DND-41 (cell line): ENCODE results near the gene EPB41L3.

Source experiments
- ATAC-seq: fragments of 200-7000 bp; cut with Tn5 transposase; 3 replicates; pipeline ENCODE4 v1.9.1; 2021; ENCODE audit warnings: low read depth; ENCODE audit not compliant: insufficient read depth
- DNase-seq: peaks from one replicate; pipeline ENCODE4 v3.0.0-alpha.2; 2020
- H2AFZ ChIP-seq: 2 replicates; pipeline ENCODE4 v1.6.0; 2012; ENCODE audit warnings: low read depth, low read length
- H3K27ac ChIP-seq: 2 replicates; pipeline ENCODE4 v1.5.1; 2012; ENCODE audit warnings: low read length, inconsistent platforms
- H3K27me3 ChIP-seq: fragments of 200-600 bp; sonication (generic); 2 replicates; pipeline ENCODE4 v1.6.0; 2012; ENCODE audit warnings: low read length, mild to moderate bottlenecking, inconsistent platforms; ENCODE audit not compliant: insufficient read depth, poor library complexity
- H3K36me3 ChIP-seq: 2 replicates; pipeline ENCODE4 v1.5.1; 2012; ENCODE audit warnings: low read length, inconsistent platforms; ENCODE audit not compliant: insufficient read depth
- H3K4me1 ChIP-seq: 2 replicates; pipeline ENCODE4 v1.5.1; 2012; ENCODE audit warnings: mild to moderate bottlenecking, low read length; ENCODE audit not compliant: insufficient read depth
- H3K4me2 ChIP-seq: 2 replicates; pipeline ENCODE4 v1.6.0; 2012; ENCODE audit warnings: mild to moderate bottlenecking, moderate library complexity, low read length, inconsistent platforms; ENCODE audit not compliant: insufficient read depth
- H3K4me3 ChIP-seq, 2 experiments: fragments of 200-600 bp in 1 of 2; shearing (Covaris generic) in 1 of 2; 2 replicates each; pipeline ENCODE4 v1.5.1; 2012 to 2016; ENCODE audit warnings: inconsistent platforms in 2 of 2, low read length in 2 of 2, mild to moderate bottlenecking in 2 of 2, low read depth in 1 of 2, moderate library complexity in 1 of 2
- H3K79me2 ChIP-seq: 2 replicates; pipeline ENCODE4 v1.6.0; 2012; ENCODE audit warnings: low read length, inconsistent platforms; ENCODE audit not compliant: insufficient read depth
- H3K9ac ChIP-seq: 2 replicates; pipeline ENCODE4 v1.6.0; 2012; ENCODE audit warnings: low read depth, mild to moderate bottlenecking, inconsistent platforms, low read length, moderate library complexity
- H3K9me3 ChIP-seq: 2 replicates; pipeline ENCODE4 v1.5.1; 2012; ENCODE audit warnings: low read length, moderate library complexity, mild to moderate bottlenecking, inconsistent platforms; ENCODE audit not compliant: insufficient read depth, severe bottlenecking
- H4K20me1 ChIP-seq: 2 replicates; pipeline ENCODE4 v1.6.0; 2012; ENCODE audit warnings: low read length; ENCODE audit not compliant: insufficient read depth
- EZH2 ChIP-seq: IDR thresholded peaks from 3 replicates; pipeline ENCODE4 v1.6.1; 2012; ENCODE audit warnings: borderline replicate concordance, low read depth, mild to moderate bottlenecking, moderate library complexity, low read length, inconsistent platforms; ENCODE audit not compliant: severe bottlenecking
- TF ChIP-seq, protein P1 (sequence below): IDR thresholded peaks from 2 replicates; pipeline ENCODE4 v1.5.1; 2012; ENCODE audit warnings: borderline replicate concordance, low read length, moderate library complexity, mild to moderate bottlenecking; ENCODE audit not compliant: poor library complexity, severe bottlenecking; ENCODE audit errors: extremely low read depth

Gene EPB41L3

DNA sequence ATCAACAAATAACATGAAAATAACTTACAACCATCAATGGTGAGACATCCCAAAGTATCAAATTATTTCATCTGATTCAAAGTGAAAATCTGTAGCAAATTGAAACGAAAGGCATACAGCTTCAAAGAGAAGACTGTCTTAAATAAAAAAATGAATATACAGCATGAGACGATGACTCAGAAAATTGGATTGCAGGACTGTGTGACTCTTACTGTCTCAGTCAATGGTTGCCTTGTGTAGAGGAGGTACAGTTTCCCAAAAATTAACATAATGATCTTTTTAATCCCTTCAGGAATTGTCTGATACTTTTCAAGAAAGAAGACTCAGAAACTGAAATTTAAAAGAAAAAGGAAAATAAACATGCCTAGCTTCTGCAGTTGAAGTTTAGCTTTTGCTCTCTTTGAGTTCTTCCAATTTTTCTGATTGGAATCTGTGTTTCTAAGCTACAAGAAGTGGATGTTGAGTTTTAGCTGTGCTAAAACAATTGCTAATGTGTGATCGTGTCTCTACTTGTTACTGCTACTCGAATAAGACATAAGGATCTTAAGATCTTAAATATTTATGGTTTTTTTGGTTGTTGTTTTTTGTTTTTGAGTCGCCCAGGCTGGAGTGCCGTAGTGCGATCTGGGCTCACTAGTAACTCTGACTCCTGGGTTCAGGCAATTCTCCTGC, 41.1 kb upstream of the EPB41L3 start:
- ATAC-seq = no peak
- no peak overlapping the region for H3K4me2 ChIP-seq
- no peaks in the 10 kb centered on the region for H3K36me3 ChIP-seq
- no peaks in the 10 kb centered on the region for H3K27me3 ChIP-seq
- no peak overlapping the region for H3K27ac ChIP-seq
- H3K4me1 ChIP-seq = no peaks in the 10 kb centered on the region
- no peak overlapping the region for H3K4me3 ChIP-seq
- H2AFZ ChIP-seq = no peak overlapping the region
- no peaks in the 10 kb centered on the region for H4K20me1 ChIP-seq
- no peak for DNase-seq
- H3K79me2 ChIP-seq = no peaks in the 10 kb centered on the region
- no peak overlapping the region for H3K9ac ChIP-seq
- TF ChIP-seq EZH2 = no peak
- TF ChIP-seq, protein P1, sequence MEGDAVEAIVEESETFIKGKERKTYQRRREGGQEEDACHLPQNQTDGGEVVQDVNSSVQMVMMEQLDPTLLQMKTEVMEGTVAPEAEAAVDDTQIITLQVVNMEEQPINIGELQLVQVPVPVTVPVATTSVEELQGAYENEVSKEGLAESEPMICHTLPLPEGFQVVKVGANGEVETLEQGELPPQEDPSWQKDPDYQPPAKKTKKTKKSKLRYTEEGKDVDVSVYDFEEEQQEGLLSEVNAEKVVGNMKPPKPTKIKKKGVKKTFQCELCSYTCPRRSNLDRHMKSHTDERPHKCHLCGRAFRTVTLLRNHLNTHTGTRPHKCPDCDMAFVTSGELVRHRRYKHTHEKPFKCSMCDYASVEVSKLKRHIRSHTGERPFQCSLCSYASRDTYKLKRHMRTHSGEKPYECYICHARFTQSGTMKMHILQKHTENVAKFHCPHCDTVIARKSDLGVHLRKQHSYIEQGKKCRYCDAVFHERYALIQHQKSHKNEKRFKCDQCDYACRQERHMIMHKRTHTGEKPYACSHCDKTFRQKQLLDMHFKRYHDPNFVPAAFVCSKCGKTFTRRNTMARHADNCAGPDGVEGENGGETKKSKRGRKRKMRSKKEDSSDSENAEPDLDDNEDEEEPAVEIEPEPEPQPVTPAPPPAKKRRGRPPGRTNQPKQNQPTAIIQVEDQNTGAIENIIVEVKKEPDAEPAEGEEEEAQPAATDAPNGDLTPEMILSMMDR = no peak
- H3K9me3 ChIP-seq = no peaks in the 10 kb centered on the region

DNA sequence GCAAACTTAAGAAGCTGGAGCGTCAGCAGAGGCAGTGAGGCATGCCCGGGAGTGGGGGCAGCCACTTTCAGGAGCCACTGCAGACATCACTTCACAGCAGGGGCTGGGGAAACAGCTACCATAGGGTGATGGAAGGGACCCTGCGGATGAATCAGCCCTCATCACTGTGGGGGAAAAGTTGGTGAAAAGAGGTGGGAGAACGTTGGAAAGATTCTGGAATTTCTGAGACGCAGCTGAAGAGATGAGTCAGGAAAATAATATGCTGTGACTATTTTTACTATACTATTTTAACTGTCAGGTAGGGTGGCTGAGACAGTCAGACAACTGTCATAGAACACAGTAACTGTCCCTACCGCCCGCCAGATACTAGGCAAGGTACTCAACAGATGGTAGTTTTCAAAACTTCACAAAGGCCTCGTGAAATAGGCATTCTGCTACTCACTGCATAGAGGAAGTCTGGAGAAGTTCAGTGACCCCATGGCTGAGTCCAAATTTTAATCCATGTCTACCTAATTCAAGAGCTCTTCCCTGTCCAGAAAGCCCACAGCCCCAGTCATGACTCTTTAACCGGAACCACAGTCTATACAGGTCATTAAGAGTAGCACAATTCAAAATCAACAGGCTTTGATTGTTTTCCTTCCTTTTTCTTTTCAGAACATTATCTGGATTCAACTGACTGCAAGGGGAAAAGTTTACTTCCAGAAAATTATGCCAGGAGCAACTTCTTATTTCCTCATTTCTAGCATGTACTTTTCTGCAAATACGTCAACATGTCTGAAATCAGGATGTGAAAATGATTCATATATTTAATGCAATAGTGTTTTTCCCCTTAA, 39.3 kb upstream of the EPB41L3 start:
- no peak overlapping the region for H2AFZ ChIP-seq
- H4K20me1 ChIP-seq = no peaks in the 10 kb centered on the region
- TF ChIP-seq, protein P1 = no peak
- no peak for TF ChIP-seq EZH2
- no peak overlapping the region for H3K9ac ChIP-seq
- H3K79me2 ChIP-seq = no peaks in the 10 kb centered on the region
- H3K36me3 ChIP-seq = no peaks in the 10 kb centered on the region
- no peaks in the 10 kb centered on the region for H3K9me3 ChIP-seq
- ATAC-seq (no peak), DNase-seq (no peak)
- H3K27ac ChIP-seq = no peak overlapping the region
- H3K27me3 ChIP-seq = no peaks in the 10 kb centered on the region
- H3K4me2 ChIP-seq = no peak overlapping the region
- no peak overlapping the region for H3K4me3 ChIP-seq
- no peaks in the 10 kb centered on the region for H3K4me1 ChIP-seq

GRCh38 chr18:5582076-5582475, 38.3 kb upstream of the EPB41L3 start:
- Histone ChIP-seq H2AFZ (no peak overlapping the region), H3K4me3 (no peak overlapping the region), H3K27ac (no peak overlapping the region), H3K9ac (no peak overlapping the region), H3K79me2 (no peaks in the 10 kb centered on the region), H4K20me1 (no peaks in the 10 kb centered on the region), H3K4me2 (no peak overlapping the region), H3K4me1 (no peaks in the 10 kb centered on the region), H3K27me3 (no peaks in the 10 kb centered on the region), H3K36me3 (no peaks in the 10 kb centered on the region), H3K9me3 (no peaks in the 10 kb centered on the region)
- ATAC-seq = no peak
- no peak for DNase-seq
- no peak for TF ChIP-seq EZH2
- TF ChIP-seq, protein P1 = no peak
